Stromal cell of bone marrow (primary cell): ENCODE measurements around the gene CEBPZ.
"Not testable (repeated sequence)": the region's sequence is repeated elsewhere in the genome, so short reads cannot be mapped to it uniquely, and the experiment has no call there.

Experiments
- DNase-seq: peaks from one replicate; pipeline ENCODE4 v3.0.0-alpha.2; 2012; ENCODE audit warnings: low read depth

Gene CEBPZ

GRCh38 chr2:37231241-37232130 is at the start of gene CEBPZ, which contains the start of gene NDUFAF7:
Gene CEBPZ (minus strand): TSS chr2:37231596. CDS start chr2:37231567, 29 bp downstream.
Gene NDUFAF7 (plus strand): TSS chr2:37231658. CDS start chr2:37231706, 48 bp downstream.
- peak; percentile 91 for DNase-seq

GRCh38 chr2:37276291-37276690 is 44.9 kb upstream of the CEBPZ start:
- no peak for DNase-seq

- DNase-seq = no peak
Observed at GRCh38 chr2:37274359-37274965, 43.1 kb upstream of the CEBPZ start.

- DNase-seq = no peak
Observed at GRCh38 chr2:37271376-37272067, 40.1 kb upstream of the CEBPZ start.

GRCh38 chr2:37268111-37268510 is 36.7 kb upstream of the CEBPZ start:
- DNase-seq = no peak

- DNase-seq = no peak
Observed at GRCh38 chr2:37267685-37268084, 36.3 kb upstream of the CEBPZ start.

GRCh38 chr2:37263839-37264238 is 32.4 kb upstream of the CEBPZ start:
- DNase-seq = no peak

- DNase-seq = no peak
Observed at GRCh38 chr2:37262522-37262921, 31.1 kb upstream of the CEBPZ start.

- no peak for DNase-seq
Observed at GRCh38 chr2:37250869-37251740, 19.7 kb upstream of the CEBPZ start.

- no peak for DNase-seq
Observed at GRCh38 chr2:37246205-37246604, 14.8 kb upstream of the CEBPZ start.

- DNase-seq = no peak
Observed at GRCh38 chr2:37244755-37245154, 13.4 kb upstream of the CEBPZ start.

GRCh38 chr2:37244017-37244416 is 12.6 kb upstream of the CEBPZ start:
- DNase-seq = no peak

GRCh38 chr2:37243435-37243834 is 12.0 kb upstream of the CEBPZ start:
- DNase-seq = no peak

GRCh38 chr2:37232131-37232933 is 936 bp upstream of the CEBPZ start:
- no peak for DNase-seq

- DNase-seq = no peak
Observed at GRCh38 chr2:37230581-37230980, 815 bp downstream of the CEBPZ start.

GRCh38 chr2:37228788-37229187 is 2.6 kb downstream of the CEBPZ start:
- DNase-seq = no peak

GRCh38 chr2:37226863-37227262 is 4.5 kb downstream of the CEBPZ start:
- DNase-seq = no peak

GRCh38 chr2:37225129-37225528 is 6.3 kb downstream of the CEBPZ start:
- DNase-seq = not testable (repeated sequence)

- DNase-seq = no peak
Observed at GRCh38 chr2:37224063-37224462, 7.3 kb downstream of the CEBPZ start.

- no peak for DNase-seq
Observed at GRCh38 chr2:37223131-37223530, 8.3 kb downstream of the CEBPZ start.

- DNase-seq = no peak
Observed at GRCh38 chr2:37219046-37219445, 12.3 kb downstream of the CEBPZ start.
